ENCODE measurements around the gene PTPN14. TPM values are rescaled to one million over a fixed set of nuclear protein-coding genes. Genes with fewer than 3 reads are reported as not detected.

PTPN14 gene
- total and polyA plus RNA-seq, 2 of the 8 experiments (the other 6 are each of a cell fraction or from before 2014, with no cell fraction given), result 14.4 to 93.6 TPM

GRCh38 chr1:214503553-214503952, 47.8 kb downstream of the PTPN14 start:
- no peak overlapping the region for H2BK15ac ChIP-seq (ENCODE audit: low read length)
- H3K4me3 ChIP-seq (ENCODE audit: extremely low read depth in 1 of 4, insufficient read depth in 2 of 4, low read depth in 3 of 4, low read length in 4 of 4), result no peak overlapping the region
- peaks cover 5 to 11% of the 10 kb centered on the region in 2 experiments for H4K20me1 ChIP-seq (replicated peaks in 1 of 2; ENCODE audit: control insufficient read depth in 1 of 2, insufficient read depth in 2 of 2, low read length in 2 of 2)
- no peak overlapping the region for H3K23ac ChIP-seq (ENCODE audit: insufficient read length)
- no peak overlapping the region for H2BK5ac ChIP-seq (ENCODE audit: low read depth, low read length)
- no peaks in the 10 kb centered on the region for H3K27me3 ChIP-seq (replicated peaks in 1 of 4; ENCODE audit: control insufficient read depth in 3 of 4, extremely low read depth in 1 of 4, insufficient read depth in 3 of 4, low read length in 3 of 4)
- no peak overlapping the region for H2BK20ac ChIP-seq (ENCODE audit: low read length)
- CTCF ChIA-PET (ENCODE audit: partially characterized antibody), result interaction anchor here (0.7 to 2.2 kb wide), 7 partner anchors 14 to 292 kb away, joined by 3 to 8 read pairs (median 4); no protein-coding TSS in a partner anchor
- no peak overlapping the region for H2AK5ac ChIP-seq (ENCODE audit: low read depth, low read length)
- no peak overlapping the region for H3K4ac ChIP-seq (replicated peaks; ENCODE audit: insufficient read length, low read depth, low read length)
- H4K8ac ChIP-seq (ENCODE audit: extremely low read depth, insufficient read depth, low read length), result no peak overlapping the region
- H3K4me1 ChIP-seq (replicated peaks in 1 of 4; ENCODE audit: control insufficient read depth in 3 of 4, insufficient read depth in 4 of 4, low read length in 3 of 4), result peaks cover 0 to 14% (median 8%) of the 10 kb centered on the region in 4 experiments; a peak in 4 of 7 replicates
- H3K4me2 ChIP-seq (ENCODE audit: insufficient read depth in 1 of 2, low read depth in 2 of 2, low read length in 2 of 2), result no peak overlapping the region
- H2AFZ ChIP-seq (ENCODE audit: low read length), result no peak overlapping the region
- 86% methylated on average over 4 of the region's 4 CpGs; no CpG with 5 or more reads in 1 of the 2 experiments for WGBS, 2 experiments (ENCODE audit: extremely low coverage in 1 of 2, insufficient coverage in 1 of 2, insufficient read length in 1 of 2, insufficient replicate concordance in 2 of 2, low coverage in 1 of 2, low lambda C conversion rate in 2 of 2, missing lambda C conversion rate in 1 of 2)
- no peak overlapping the region for H4K91ac ChIP-seq (replicated peaks; ENCODE audit: insufficient read length, low read length)
- no peak overlapping the region for H3K27ac ChIP-seq (ENCODE audit: low read depth, low read length)
- H3K56ac ChIP-seq (replicated peaks; ENCODE audit: insufficient read length, low read depth, low read length), result no peak overlapping the region
- H3K36me3 ChIP-seq (ENCODE audit: control insufficient read depth in 2 of 4, insufficient read depth in 4 of 4, low read length in 3 of 4), result no peaks in the 10 kb centered on the region
- DNase-seq (ENCODE audit: low read depth in 1 of 2, low spot score in 2 of 2) (no peak), FAIRE-seq (no peak)
- H3K79me2 ChIP-seq (ENCODE audit: control insufficient read depth in 1 of 2, insufficient read depth in 2 of 2, low read length in 2 of 2), result peaks cover 0 to 87% of the 10 kb centered on the region in 2 experiments; a peak in 2 of 4 replicates
- no peaks in the 10 kb centered on the region for H3K23me2 ChIP-seq (ENCODE audit: low read depth, low read length)
- POLR2A ChIA-PET (ENCODE audit: partially characterized antibody), result interaction anchor here (0.7 to 1.8 kb wide), 5 partner anchors 9 to 99 kb away, joined by 3 to 4 read pairs (median 3); partner anchors contain the start of gene CENPF
- TF ChIP-seq CEBPB (IDR thresholded peaks at IDR 0.05; ENCODE audit: low read depth, low read length) (no peak), HDAC2 (IDR thresholded peaks at IDR 0.05; ENCODE audit: borderline replicate concordance in 1 of 2, low read depth in 2 of 2, low read length in 2 of 2) (no peak), EGR1 (IDR thresholded peaks at IDR 0.05; ENCODE audit: borderline replicate concordance, low read depth, low read length) (no peak), BACH1 (IDR thresholded peaks at IDR 0.05; ENCODE audit: low read length) (no peak), RXRA (IDR thresholded peaks at IDR 0.05; ENCODE audit: insufficient read depth, low read depth, low read length) (no peak), NANOG (IDR thresholded peaks at IDR 0.05; ENCODE audit: insufficient read depth, low read depth, low read length, poor library complexity, severe bottlenecking) (no peak)
- H2BK120ac ChIP-seq (replicated peaks; ENCODE audit: low read depth, low read length), result no peak overlapping the region
- no peak overlapping the region for H2BK12ac ChIP-seq (ENCODE audit: low read depth, low read length)
- H3K9ac ChIP-seq (replicated peaks in 1 of 4; ENCODE audit: extremely low read depth in 1 of 4, low read depth in 3 of 4, low read length in 3 of 4), result no peak overlapping the region
- no peaks in the 10 kb centered on the region for H3K9me3 ChIP-seq (ENCODE audit: insufficient read depth in 2 of 2, low read depth in 1 of 2, low read length in 1 of 2)
- no peak overlapping the region for H3K14ac ChIP-seq (ENCODE audit: insufficient read length)
- H3K79me1 ChIP-seq (ENCODE audit: low read depth, low read length), result peaks cover 5% of the 10 kb centered on the region; the same call in 1 of the 2 replicates
- H3K18ac ChIP-seq (ENCODE audit: extremely low read depth, low read length), result no peak overlapping the region
- no peak overlapping the region for H4K5ac ChIP-seq (ENCODE audit: insufficient read length, low read depth, low read length)
